SKM-1 treated with dmso at 0.1 percent for 144 hours (cell line): ENCODE results near the gene ELL.

Experiments
- DNase-seq: peaks from one replicate; lab custom pipeline; 2025; ENCODE audit not compliant: unreplicated experiment; lab: John Stamatoyannopoulos, UW

The ELL gene

DNA sequence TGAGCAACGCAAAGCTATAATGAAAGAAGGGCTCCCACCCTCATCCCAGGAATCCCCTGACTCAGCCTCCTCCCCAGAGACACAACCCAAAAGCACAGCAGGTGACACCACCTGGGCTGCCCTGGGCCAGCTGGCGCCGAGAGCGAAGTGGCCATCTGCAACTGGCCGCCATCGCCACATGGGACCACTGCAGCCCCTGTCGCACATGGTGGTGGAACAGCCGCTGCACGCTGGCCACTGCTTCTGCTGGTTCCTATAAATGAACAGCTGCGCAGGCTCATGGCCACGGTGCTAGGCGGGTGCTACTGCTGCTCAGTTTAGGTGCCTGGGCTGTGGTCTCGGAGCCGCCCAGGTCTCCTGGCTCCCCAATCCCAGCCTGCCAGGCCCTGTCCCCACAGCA lies 72.3 kb downstream of the ELL start:
- no peak for DNase-seq

DNA sequence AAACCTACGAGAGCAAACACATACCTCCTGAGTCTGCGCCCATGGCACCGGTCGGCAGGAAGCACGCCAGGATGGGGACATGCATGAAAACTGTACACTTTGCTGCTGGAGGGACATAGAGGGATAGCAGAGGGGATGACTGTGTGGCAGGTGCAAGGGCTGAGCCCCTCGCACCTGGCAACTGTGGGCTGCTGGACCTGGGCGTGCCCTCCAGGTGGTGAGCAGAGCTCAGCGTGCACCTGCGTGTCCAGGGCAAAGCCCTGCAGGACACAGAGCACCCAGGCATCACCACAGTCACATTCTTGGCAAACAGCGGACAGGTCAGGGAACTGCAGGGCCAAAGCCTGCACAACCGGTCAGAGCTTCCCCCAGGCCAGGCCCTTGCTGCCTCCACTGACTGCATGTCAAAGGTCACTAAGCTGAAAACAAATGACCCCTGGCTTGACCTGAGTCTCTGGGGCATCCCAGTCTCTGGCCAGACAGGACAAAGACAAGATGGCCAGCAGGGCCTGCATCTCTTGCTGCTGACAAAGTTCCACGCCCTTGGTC lies 75.0 kb downstream of the ELL start:
- no peak for DNase-seq

DNA sequence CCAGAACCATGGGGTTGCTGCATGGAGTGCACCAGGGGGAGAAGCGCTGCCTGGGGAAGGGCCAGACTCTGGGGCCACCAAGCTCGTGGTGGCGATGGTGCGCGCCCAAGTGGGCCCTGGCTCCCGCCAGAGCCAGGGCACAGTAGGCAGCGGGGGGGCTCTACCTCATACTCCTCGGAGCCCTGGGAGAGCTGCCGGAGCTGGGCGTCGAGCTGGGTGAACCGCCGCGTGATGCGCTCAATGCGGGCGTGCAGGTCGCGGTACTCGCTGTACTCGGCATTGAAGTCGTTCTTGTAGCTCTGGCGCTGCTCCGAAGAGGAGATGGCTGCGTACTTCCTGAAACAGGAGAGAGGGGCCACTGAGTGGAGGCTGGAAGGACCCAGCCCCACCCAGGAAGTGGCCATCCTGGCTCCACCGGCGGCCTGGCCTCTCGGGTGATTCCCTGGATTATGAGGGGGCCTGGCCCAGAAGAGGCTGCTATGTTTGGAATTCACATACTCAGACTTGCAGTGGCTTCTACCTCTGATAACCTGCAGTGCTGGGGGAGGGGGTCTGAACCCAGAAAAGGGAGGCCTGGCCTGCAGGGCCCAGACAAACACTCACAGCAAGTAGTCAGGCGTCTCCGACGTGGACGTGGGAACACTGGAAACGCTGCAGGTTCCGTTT lies 75.6 kb downstream of the ELL start:
- DNase-seq: no peak

DNA sequence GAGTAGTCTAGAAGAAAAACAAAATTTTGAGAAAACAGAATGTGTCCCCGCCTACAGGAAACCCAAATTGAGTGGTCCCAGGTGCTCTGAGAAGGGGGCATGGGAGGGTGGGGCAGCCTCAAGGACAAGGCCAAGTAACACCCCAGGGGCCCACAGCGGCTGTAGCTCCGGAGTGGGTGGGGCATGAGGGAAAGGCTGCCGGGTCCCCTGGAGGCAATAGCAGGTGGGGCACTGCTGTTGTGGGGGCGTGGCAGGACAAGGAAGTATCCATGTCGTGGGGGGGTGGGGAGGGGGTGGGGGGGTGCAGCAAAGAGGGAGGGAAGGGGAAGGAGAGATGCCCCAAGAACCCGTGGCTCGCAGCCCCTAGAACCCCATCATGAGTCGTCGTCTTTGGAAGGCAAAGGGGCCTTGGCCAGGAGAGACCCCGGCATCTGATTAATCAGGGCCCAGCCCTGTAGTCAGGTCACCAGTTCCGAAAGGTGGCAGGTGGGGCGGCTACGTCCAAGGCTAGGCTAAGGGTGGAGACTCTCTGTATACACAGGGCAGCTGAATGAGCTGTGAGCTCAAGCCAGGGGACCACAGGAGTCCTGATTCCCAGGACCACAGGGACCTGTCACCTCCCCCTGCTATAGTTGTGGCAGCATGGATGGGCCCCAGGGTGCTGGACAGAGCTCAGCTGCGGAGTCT lies 76.5 kb downstream of the ELL start:
- no peak for DNase-seq

DNA sequence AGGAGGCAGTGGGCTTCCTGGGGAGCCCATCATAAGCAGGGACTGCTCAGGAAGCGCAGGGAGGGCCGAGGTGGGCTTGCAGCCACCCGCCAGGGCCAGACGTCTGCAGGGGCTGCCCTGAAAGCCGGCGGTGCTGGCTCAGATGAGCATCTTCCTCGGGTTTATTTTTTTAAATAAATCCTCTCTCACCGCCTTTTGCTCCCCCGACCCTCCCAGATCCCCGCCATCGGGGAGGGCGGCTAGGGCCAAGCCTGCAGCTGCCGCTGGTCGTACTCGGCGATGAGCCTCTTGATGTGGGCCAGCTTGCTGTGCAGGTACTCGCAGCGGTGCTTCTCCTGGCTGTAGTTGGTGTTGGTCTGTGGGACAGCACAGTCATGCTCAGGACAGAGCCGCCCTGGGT lies 77.4 kb downstream of the ELL start:
- no peak for DNase-seq

DNA sequence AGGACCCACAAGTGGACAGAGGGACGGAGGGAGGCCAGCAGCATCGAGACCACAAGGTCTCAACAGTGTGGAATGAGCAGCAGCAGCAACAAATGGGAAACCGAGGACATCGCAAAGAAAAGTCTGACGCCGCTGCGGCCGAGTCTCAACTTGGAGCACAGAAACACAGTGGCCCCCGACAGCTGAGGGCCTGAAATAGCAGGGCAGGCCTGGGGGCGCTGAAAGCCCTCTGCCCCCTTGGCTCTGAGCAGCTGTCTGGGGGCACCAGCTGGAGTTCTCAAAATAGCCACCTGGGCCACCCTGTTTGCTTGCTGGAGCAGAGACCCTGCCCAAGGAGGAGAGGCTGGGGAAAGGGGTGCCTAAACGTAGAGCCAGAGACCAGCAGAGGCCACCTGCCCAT lies 78.0 kb downstream of the ELL start:
- no peak for DNase-seq

DNA sequence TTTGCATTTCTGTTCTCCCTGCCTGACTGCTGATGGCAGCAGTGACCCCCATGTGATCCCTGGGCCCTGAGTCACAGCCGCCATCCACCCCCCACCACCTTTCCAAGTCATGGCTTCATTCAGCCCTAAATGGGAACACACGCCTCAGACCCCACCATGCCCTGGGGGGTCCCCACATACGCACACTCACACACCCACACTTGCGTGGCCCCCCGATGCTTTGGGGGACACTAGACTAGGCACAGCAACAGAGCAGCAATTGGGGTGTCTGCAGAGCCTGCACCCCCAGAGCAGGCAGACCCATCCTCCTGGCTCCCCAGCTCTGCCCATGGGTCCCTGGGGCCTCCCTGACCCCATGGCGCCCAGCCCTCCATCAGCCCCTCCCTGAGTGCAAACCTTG lies 78.5 kb downstream of the ELL start:
- no peak for DNase-seq

DNA sequence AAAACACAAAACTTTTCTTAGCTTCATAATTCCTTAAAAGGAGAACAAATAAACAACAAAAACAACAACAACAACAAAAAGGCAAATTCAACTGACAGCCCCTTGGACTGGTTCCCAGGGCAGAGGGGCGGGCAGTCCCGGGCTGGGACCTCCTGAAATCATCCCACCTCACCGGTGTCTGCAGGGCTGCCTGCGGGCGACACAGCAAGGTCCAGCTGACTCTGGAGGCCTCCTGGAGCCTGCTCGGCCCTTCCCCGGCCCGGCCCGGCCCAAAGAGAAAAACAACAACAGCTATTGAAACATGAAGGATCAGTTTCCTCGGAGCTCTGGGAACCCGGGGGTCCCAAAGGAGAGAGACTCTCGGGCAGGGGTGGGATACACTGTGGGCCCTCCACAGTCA lies 78.9 kb downstream of the ELL start:
- DNase-seq: no peak

DNA sequence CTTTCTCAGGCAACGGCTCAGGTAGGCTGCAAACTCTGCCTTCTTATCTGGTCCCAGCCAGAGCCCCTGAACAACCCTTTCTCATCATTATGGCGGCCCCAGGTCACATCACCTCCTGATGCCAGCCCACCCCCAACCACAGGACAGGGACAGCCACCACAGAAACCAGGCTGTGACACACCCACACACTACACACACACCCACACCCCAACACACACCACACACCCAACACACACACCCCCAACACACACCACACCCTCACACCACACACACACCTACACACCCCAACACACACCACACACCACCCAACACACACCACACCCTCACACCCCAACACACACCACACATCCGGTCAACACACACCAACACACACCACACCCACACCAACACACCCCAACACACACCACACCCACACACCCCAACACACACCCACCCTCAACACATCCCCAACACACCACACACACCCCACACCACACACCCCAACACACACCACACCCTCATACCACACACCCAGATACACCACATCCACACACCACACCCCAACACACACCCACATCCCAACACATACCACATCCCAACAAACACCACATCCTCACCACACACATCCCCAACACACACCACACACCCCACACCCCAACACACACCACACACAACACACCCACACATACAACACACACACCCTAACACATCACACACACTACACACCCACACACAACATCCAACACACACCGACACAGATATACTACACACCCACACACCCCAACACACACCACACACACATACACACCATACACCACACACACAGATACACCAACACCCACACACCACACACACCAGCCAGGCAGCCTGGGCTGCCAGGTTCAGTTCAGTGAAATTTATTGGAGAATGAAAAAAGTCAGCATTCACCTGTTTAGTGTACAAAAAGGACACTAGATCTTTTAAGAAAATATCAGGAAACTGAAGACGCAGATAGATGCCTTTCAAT lies 79.8 kb downstream of the ELL start:
- DNase-seq: no peak

DNA sequence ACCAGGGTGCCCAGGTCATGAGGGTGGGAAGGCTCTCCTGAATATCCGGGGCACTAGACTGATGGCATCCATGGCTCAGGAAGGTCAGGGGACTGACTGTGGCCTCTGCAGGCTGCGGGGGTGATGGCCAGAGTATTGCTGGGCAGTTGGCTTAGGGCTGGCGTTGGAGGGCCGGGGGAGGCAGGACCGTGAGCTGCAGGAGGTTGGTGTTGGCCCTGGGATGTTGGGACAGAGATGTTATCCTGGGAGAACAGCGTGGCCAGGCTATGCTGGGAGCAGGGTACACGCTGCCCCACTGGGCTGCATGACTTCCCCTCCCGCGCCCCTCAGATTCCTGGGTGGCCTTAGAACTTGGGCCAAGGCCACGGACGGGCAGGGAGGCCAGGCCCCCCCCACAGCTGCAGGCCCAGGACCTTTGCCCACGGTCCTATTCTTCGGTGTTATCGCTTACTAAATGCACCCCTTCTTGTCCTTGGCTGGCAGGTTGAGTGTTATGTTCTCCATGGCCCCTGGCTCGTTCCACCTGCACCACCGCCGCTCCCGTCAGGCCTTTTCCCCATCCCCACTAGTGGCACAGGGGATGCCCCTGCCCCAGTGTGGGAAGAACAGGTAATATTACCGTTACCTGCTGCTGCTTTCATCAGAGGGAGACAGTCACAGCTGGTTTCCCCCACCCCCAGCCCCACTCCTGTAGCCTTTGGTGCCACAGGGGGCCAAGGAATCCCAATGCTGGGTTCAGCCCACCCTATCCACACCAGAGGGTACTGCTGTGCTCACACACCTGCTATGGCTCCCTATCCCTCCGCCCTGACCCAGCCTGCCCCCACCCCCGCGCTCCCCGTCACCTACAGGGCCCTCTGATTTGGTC lies 80.7 kb downstream of the ELL start:
- no peak for DNase-seq

DNA sequence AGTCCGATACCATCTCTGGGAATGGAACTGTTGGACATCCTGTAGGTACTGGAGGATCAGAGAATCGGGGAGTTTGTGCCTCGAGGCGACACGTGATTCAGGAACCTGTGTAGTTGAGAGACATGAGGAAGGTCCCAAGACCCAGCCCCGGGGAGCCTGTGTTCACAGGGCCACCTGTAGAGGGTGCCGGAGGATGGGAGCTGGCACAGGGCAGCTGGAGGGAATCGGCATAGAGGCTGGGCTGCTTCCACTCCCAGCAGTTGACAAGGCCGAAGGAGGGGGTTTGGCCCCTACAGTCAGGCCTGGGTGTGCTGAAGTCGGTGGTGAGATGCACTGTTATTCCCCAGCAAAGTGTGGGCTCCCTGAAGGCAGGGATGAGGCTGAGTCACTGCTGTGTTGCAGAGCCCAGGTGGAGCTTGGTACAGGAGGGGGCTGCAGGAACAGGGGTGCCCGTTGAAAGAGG lies 81.4 kb downstream of the ELL start:
- DNase-seq: peak; percentile 45

DNA sequence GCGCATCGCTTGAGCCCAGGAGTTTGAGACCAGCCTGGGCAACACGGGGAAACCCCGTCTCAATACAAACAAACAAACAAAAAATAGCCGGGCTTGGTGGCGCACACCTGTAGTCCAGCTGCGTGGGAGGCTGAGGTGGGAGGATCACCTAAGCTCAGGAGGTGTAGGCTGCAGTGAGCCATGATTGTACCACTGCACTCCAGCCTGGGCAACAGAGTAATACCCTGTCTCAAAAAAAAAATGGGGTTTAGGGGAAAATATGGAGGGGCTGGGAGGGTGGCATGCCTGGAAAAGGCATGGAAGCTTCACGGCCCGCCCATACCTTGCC lies 82.0 kb downstream of the ELL start:
- DNase-seq: no peak

DNA sequence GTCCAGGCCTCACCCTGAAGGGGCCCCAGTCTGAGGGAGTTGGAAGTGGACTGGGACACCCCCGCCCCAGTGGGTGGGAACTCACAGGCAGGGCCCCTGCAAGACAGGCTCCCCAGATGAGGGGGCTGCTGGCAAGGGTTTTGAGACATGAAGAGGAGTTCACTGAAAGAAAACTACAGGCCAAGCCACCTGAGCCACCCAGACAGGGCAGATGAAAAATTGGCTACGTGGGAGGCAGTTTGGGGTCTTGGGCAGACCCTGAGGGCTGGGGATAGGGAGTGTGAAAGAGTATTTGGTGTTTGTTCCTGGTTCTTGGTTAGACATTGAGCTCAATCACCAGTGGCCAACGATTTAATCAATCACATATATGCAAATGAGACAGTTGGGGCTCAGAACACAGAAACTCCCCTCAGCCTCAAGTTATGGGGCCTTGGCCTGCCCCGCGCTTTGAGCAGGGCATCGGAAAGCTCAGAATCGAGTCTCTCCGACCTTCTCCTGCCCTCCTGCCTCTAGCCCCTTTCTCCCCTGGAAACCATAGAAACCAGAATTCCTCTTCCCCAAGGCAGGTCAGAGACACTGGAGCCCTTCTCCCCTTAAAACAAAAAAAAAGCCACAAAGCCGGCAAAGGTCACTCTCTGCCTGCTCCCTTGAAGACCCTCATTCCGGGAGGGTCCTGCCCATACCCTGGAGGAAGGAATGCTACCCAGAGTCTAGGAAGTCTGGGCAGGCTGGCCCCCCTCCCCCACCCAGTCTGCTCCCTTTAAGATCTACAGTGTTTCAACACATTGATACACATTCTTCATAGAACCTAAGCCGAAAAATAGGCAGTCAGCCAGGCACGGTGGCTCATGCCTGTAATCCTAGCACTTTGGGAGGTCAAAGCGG lies 82.6 kb downstream of the ELL start:
- DNase-seq: no peak

DNA sequence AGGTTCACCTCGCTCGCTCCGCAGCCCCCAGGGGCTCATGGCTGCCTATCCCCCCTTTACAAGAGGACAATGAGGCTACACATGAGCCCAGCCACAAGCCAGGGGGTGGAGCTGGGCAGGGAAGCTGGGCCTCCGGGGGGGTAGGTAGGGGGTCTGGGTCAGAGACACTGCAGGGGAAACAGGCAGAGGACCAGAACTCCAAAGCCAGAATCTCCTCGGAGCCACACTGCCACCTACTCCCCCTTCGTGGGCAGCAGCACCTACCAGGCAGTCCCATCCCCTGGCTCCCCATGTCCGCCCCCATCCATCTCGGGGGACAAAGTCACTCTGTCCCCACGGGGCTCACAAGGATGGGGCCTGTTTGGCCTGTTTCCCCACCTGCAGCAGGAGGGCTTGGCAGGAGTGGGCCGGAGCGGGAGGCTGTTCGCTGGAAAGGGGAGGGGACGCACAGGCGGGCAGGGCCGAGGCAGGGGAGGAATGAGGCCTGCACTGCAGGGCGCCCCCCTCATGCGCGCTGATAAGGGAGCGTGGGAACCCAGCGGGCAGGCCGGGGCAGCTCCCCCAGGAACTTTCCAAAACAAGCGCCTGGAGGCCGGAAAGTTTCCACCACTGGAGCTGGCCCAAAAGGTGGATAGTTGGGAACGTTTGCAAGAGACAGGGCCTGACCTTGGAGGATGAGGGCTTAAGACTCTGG lies 83.4 kb downstream of the ELL start:
- DNase-seq: no peak

DNA sequence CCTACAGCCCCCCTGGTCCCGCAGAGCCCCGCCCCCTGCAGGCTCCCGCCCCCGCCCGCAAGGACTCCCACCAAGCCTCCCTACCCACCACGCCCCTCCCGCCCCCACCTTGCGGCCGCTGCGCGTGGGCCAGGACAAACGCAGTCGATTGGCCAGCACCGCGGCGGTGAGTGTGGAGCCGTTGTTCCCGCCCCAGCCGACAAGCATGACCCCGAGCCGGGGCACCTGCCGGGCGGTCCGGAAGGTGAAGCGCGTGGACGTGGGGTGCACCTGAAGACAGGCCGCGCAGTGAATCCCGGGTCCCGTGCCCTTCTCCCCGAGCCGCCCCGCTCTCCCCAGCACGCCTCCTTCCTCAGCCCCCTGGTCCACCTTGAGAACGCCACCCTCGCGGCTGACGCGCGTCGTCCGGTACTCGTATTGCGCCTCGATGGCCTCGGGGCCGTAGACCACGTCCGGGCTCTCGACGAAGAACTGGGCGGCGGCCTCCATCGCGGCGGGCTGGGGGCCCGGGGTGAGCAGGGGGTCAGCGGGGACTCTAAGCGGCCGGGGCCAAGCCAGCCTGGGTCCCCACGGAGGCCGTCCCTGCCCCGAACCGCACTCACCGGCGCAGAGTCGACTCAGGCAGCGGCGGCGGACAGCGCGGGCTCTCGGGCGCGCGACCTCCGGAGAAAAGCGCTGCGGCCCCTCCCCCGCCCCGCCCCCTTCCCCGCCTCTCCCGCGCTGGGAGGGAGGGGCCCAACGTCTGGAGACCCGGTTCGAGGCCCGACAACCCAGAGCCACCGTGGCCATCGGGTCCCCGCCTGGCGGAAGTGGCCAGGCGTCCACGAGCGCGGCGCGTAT lies 84.2 kb downstream of the ELL start, which contains the start of gene ISYNA1:
ISYNA1 (minus strand) TSS at position 643 of the 840 bp plus-strand sequence; CDS start at position 489, 154 bp downstream.
- no peak for DNase-seq

DNA sequence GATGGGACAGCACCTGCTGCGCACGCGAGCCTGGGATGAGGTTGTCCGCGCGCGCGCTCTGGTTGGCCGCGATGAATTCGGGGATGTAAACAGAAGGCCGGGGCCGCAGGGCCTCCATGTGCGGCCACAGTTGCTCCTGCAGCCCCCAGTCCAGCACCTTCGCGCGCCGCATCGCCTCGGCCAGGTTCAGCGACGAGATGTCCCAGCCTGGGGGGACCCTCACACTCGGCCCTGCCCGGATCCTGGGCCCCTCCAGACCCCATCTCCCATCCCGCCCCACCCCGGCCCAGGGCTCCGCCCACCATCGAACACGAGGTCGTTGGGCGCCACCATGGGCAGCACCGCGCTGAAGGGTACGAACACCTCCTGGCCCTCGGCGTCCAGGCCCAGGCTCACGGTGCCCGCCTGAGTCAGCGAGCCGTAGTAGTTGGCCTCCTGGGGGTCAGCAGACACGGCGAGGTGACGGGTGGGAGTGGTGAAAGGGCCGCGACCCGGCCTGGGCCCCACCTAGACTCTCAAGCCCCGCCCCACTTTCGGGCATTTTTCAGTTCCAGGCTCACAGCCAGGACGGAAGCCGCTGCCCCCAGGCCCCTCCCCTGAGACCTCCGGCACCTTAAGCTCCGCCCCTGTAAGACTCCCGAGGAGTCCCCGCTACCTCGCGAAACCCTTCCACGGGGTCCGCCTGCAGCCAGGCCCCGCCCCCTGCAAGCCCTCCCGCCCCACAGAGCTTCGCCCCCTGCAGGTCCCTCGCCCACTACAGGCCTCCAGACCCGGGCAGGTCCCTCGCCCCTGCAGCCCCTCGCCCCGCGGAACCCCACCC lies 85.0 kb downstream of the ELL start:
- no peak for DNase-seq
